Measurements from ENCODE around the gene RIMKLB. TPM values are rescaled to one million over a fixed set of nuclear protein-coding genes. Genes with fewer than 3 reads are reported as not detected.

The RIMKLB gene
- polyA plus RNA-seq, 1 of the 3 experiments (the other 2 are of a cell fraction): 24.5 TPM

DNA sequence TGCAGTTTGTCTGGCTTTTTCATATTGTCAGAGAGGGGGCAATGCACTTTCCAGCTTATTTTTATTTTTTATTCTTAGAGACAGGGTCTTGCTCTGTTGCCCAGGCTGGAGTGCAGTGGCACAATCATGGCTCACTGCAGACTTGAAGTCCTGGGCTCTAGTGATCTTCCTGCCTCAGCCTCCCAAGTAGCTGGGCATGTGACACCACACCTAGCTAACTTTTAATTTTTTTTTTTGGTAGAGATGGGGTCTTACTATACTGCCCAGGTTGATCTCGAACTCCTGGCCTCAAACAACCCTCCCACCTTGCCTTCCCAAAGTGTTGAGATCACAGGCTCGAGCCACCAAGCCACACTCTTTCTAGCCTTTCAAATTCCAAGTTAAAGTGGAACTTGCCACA lies 120.7 kb downstream of the RIMKLB start:
- no peaks in the 10 kb centered on the region; a peak in 1 of 4 replicates for H3K4me1 ChIP-seq (ENCODE audit: control insufficient read depth in 1 of 2, insufficient read depth in 2 of 2, low read depth in 1 of 2, low read length in 1 of 2)
- no peak overlapping the region for H3K4me3 ChIP-seq (ENCODE audit: low read depth in 2 of 2, low read length in 1 of 2)
- H3K36me3 ChIP-seq (replicated peaks in 1 of 2; ENCODE audit: control insufficient read depth in 1 of 2, insufficient read depth in 2 of 2, low read length in 1 of 2): no peaks in the 10 kb centered on the region
- H3K27ac ChIP-seq (ENCODE audit: low read depth in 2 of 2, low read length in 1 of 2): no peak overlapping the region
- H3K9me2 ChIP-seq: no peaks in the 10 kb centered on the region
- no peaks in the 10 kb centered on the region for H3K9me3 ChIP-seq
- CTCF ChIA-PET: interaction anchor here (1.4 to 2.0 kb wide), 3 partner anchors 10 to 137 kb away, joined by 3 to 9 read pairs (median 3); partner anchors contain the start of gene RIMKLB
- no peaks in the 10 kb centered on the region for H4K20me1 ChIP-seq (ENCODE audit: insufficient read depth)
- POLR2A ChIA-PET: interaction anchor here (0.9 kb wide), 1 partner anchor 12 kb away, joined by 4 read pairs; no protein-coding TSS in a partner anchor
- 48% methylated on average over 2 of the region's 2 CpGs for WGBS (ENCODE audit: low lambda C conversion rate)
- no peak for DNase-seq
- H3K79me2 ChIP-seq (ENCODE audit: insufficient read depth): no peaks in the 10 kb centered on the region
- no peak overlapping the region for H3K9ac ChIP-seq
- no peak overlapping the region for H2AFZ ChIP-seq (ENCODE audit: low read depth)
- no peak overlapping the region for H3K4me2 ChIP-seq
- H3F3A ChIP-seq (replicated peaks; ENCODE audit: insufficient read depth): no peaks in the 10 kb centered on the region
- TF ChIP-seq NRF1 (IDR thresholded peaks at IDR 0.05; ENCODE audit: low read depth, low read length) (no peak), RXRA (IDR thresholded peaks at IDR 0.05; ENCODE audit: borderline replicate concordance, low read depth) (no peak), FOXM1 (IDR thresholded peaks at IDR 0.05; ENCODE audit: low read depth) (no peak), SIN3A (IDR thresholded peaks at IDR 0.05; ENCODE audit: borderline replicate concordance, low read depth, low read length) (no peak), MEF2A (IDR thresholded peaks at IDR 0.05; ENCODE audit: borderline replicate concordance, low read depth) (no peak), CHD2 (IDR thresholded peaks at IDR 0.05; ENCODE audit: low read length, partially characterized antibody) (no peak), YY1 (IDR thresholded peaks at IDR 0.05; ENCODE audit: low read depth) (no peak)
- TF ChIP-seq, protein P1, sequence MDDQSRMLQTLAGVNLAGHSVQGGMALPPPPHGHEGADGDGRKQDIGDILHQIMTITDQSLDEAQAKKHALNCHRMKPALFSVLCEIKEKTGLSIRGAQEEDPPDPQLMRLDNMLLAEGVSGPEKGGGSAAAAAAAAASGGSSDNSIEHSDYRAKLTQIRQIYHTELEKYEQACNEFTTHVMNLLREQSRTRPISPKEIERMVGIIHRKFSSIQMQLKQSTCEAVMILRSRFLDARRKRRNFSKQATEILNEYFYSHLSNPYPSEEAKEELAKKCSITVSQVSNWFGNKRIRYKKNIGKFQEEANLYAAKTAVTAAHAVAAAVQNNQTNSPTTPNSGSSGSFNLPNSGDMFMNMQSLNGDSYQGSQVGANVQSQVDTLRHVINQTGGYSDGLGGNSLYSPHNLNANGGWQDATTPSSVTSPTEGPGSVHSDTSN (IDR thresholded peaks at IDR 0.05): no peak
- no peaks in the 10 kb centered on the region; the same call in 1 of the 2 replicates for H3K27me3 ChIP-seq (ENCODE audit: insufficient read depth)

DNA sequence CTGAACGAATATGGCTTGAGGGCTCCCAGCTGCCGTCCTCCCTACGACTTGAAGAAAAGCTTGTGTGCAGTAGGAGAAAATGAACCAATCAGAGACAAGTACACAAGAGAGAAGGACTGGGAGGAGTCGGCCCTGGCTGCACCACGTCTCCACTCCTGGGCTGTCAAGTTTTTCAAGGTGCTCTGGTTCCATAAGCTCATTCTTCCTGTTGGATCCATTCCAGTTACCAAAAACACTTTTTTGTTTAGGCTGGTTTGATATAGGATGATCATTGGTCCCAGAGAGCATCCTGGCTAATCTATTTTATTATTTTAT lies 121.8 kb downstream of the RIMKLB start:
- H3K36me3 ChIP-seq (replicated peaks in 1 of 2; ENCODE audit: control insufficient read depth in 1 of 2, insufficient read depth in 2 of 2, low read length in 1 of 2): no peaks in the 10 kb centered on the region
- H3K27me3 ChIP-seq (ENCODE audit: insufficient read depth): no peaks in the 10 kb centered on the region; the same call in 1 of the 2 replicates
- no peak overlapping the region for H3K27ac ChIP-seq (ENCODE audit: low read depth in 2 of 2, low read length in 1 of 2)
- H3K4me3 ChIP-seq (ENCODE audit: low read depth in 2 of 2, low read length in 1 of 2): no peak overlapping the region
- TF ChIP-seq SMC3 (IDR thresholded peaks at IDR 0.05; ENCODE audit: low read depth, low read length): no peak
- no peak for TF ChIP-seq POLR2AphosphoS5 (IDR thresholded peaks at IDR 0.05; ENCODE audit: low read depth, low read length)
- no peak for TF ChIP-seq TCF12 (IDR thresholded peaks at IDR 0.05)
- TF ChIP-seq RFX5 (IDR thresholded peaks at IDR 0.05; ENCODE audit: low read length): no peak
- no peak for TF ChIP-seq RCOR1 (IDR thresholded peaks at IDR 0.05; ENCODE audit: low read length)
- TF ChIP-seq, protein P2, sequence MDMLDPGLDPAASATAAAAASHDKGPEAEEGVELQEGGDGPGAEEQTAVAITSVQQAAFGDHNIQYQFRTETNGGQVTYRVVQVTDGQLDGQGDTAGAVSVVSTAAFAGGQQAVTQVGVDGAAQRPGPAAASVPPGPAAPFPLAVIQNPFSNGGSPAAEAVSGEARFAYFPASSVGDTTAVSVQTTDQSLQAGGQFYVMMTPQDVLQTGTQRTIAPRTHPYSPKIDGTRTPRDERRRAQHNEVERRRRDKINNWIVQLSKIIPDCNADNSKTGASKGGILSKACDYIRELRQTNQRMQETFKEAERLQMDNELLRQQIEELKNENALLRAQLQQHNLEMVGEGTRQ (IDR thresholded peaks at IDR 0.05; ENCODE audit: borderline replicate concordance, low read depth, low read length): no peak
- TF ChIP-seq ELF1 (IDR thresholded peaks at IDR 0.05): no peak
- TF ChIP-seq MEF2A (IDR thresholded peaks at IDR 0.05; ENCODE audit: borderline replicate concordance, low read depth): no peak
- TF ChIP-seq CHD2 (IDR thresholded peaks at IDR 0.05; ENCODE audit: low read length, partially characterized antibody): no peak
- TF ChIP-seq, protein P3, sequence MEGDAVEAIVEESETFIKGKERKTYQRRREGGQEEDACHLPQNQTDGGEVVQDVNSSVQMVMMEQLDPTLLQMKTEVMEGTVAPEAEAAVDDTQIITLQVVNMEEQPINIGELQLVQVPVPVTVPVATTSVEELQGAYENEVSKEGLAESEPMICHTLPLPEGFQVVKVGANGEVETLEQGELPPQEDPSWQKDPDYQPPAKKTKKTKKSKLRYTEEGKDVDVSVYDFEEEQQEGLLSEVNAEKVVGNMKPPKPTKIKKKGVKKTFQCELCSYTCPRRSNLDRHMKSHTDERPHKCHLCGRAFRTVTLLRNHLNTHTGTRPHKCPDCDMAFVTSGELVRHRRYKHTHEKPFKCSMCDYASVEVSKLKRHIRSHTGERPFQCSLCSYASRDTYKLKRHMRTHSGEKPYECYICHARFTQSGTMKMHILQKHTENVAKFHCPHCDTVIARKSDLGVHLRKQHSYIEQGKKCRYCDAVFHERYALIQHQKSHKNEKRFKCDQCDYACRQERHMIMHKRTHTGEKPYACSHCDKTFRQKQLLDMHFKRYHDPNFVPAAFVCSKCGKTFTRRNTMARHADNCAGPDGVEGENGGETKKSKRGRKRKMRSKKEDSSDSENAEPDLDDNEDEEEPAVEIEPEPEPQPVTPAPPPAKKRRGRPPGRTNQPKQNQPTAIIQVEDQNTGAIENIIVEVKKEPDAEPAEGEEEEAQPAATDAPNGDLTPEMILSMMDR (IDR thresholded peaks at IDR 0.05): no peak
- TF ChIP-seq, protein P4, sequence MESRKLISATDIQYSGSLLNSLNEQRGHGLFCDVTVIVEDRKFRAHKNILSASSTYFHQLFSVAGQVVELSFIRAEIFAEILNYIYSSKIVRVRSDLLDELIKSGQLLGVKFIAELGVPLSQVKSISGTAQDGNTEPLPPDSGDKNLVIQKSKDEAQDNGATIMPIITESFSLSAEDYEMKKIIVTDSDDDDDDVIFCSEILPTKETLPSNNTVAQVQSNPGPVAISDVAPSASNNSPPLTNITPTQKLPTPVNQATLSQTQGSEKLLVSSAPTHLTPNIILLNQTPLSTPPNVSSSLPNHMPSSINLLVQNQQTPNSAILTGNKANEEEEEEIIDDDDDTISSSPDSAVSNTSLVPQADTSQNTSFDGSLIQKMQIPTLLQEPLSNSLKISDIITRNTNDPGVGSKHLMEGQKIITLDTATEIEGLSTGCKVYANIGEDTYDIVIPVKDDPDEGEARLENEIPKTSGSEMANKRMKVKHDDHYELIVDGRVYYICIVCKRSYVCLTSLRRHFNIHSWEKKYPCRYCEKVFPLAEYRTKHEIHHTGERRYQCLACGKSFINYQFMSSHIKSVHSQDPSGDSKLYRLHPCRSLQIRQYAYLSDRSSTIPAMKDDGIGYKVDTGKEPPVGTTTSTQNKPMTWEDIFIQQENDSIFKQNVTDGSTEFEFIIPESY (IDR thresholded peaks at IDR 0.05; ENCODE audit: borderline replicate concordance, low read depth): no peak
- no peak for TF ChIP-seq FOXM1 (IDR thresholded peaks at IDR 0.05; ENCODE audit: low read depth)
- TF ChIP-seq, protein P1 (IDR thresholded peaks at IDR 0.05): no peak
- no peak for TF ChIP-seq NRF1 (IDR thresholded peaks at IDR 0.05; ENCODE audit: low read depth, low read length)
- TF ChIP-seq RAD21 (IDR thresholded peaks at IDR 0.05; ENCODE audit: low read length): no peak
- TF ChIP-seq EZH2phosphoT487 (IDR thresholded peaks at IDR 0.05; ENCODE audit: borderline replicate concordance, low read depth): no peak
- no peaks in the 10 kb centered on the region for H3K79me2 ChIP-seq (ENCODE audit: insufficient read depth)
- no peaks in the 10 kb centered on the region for H3F3A ChIP-seq (replicated peaks; ENCODE audit: insufficient read depth)
- no peaks in the 10 kb centered on the region for H3K9me2 ChIP-seq
- no peaks in the 10 kb centered on the region for H3K9me3 ChIP-seq
- H4K20me1 ChIP-seq (ENCODE audit: insufficient read depth): no peaks in the 10 kb centered on the region
- no peaks in the 10 kb centered on the region; a peak in 1 of 4 replicates for H3K4me1 ChIP-seq (ENCODE audit: control insufficient read depth in 1 of 2, insufficient read depth in 2 of 2, low read depth in 1 of 2, low read length in 1 of 2)
- H3K4me2 ChIP-seq: no peak overlapping the region
- POLR2A ChIA-PET: no interaction called here
- no peak for DNase-seq
- H3K9ac ChIP-seq: no peak overlapping the region
- no peak overlapping the region for H2AFZ ChIP-seq (ENCODE audit: low read depth)
- CTCF ChIA-PET: interaction anchor here (1.4 to 13.2 kb wide), 2 partner anchors 122 to 140 kb away, joined by 3 to 161 read pairs; partner anchors contain the start of gene RIMKLB
- 69% methylated on average over 5 of the region's 5 CpGs for WGBS (ENCODE audit: low lambda C conversion rate)
